Measurements from ENCODE around the gene ACADS.

- TF ChIP-seq EZH2 (IDR thresholded peaks at IDR 0.05): no peak
- TF ChIP-seq POLR2AphosphoS5 (IDR thresholded peaks at IDR 0.05; ENCODE audit: borderline replicate concordance, low read depth, low read length): no peak
Measured at GRCh38 chr12:120720234-120720986, 5.2 kb upstream of the ACADS start.

All from SK-N-MC (cell line).